Pancreas (tissue), 10 donors: ENCODE data around the gene HSPB3. TPM values are rescaled to one million over a fixed set of nuclear protein-coding genes. Genes with fewer than 3 reads are reported as not detected.
"Not testable (repeated sequence)": the region's sequence is repeated elsewhere in the genome, so short reads cannot be mapped to it uniquely, and the experiment has no call there.

Experiments used
- ATAC-seq, 4 donors: fragments of 200-7000 bp; cut with Tn5 transposase; one replicate each; pipeline versions ENCODE4 v1.8.0 to v1.9.1; 2020; ENCODE audit warnings: mild to moderate bottlenecking in 4 of 4, moderate library complexity in 4 of 4
- DNase-seq, 6 donors: peaks; one replicate each; pipeline ENCODE4 v3.0.0-alpha.2; 2020
- FAIRE-seq: peaks from 2 replicates; lab custom pipeline; 2012; peaks lifted over from hg19 to GRCh38; lab: Jason Lieb, UNC
- H3K27ac ChIP-seq, 4 donors: fragments of 200-600 bp; sonication (generic); 1 replicate in 3 of 4; 2 replicates in 1 of 4; pipeline versions ENCODE4 v1.5.0 to v1.8.0; 2020
- H3K27me3 ChIP-seq, 4 donors: fragments of 200-600 bp; one replicate each; pipeline ENCODE4 v1.8.0; 2021
- H3K36me3 ChIP-seq, 3 donors: fragments of 200-600 bp; sonication (generic) in 1 of 3; one replicate each; pipeline versions ENCODE4 v1.5.0 to v1.8.0; 2020 to 2021
- H3K4me1 ChIP-seq, 3 donors: fragments of 200-600 bp; one replicate each; pipeline ENCODE4 v1.8.0; 2021
- H3K4me3 ChIP-seq, 4 donors: fragments of 200-600 bp; sonication (generic) in 2 of 4; one replicate each; pipeline versions ENCODE4 v1.5.0 to v1.8.0; 2020 to 2021
- H3K9me3 ChIP-seq, 4 donors: fragments of 200-600 bp; one replicate each; pipeline ENCODE4 v1.8.0; 2021
- CTCF ChIP-seq, 4 donors: fragments of 200-600 bp; sonication (generic) in 3 of 4; IDR thresholded peaks; one replicate each; pipeline versions ENCODE4 v1.5.0 to v1.8.0; 2021; ENCODE audit warnings: antibody characterized with exemption in 4 of 4
- WGBS, 2 donors: extraction: QIAGEN DNeasy Blood & Tissue Kit; methylation state at CpG; one replicate each; pipeline ENCODE4 v1.1.7; 2013; 5-methylcytosine and 5-hydroxymethylcytosine counted together
- intact Hi-C, 3 donors: fragments of 100-400 bp; cut with DNase I; formaldehyde crosslinking; loops; one replicate each; pipeline versions ENCODE4 v1.11.1 to v1.14.2; 2022
- polyA plus RNA-seq, 2 donors: library from polyadenylated mRNA; stranded (reverse); fragments of 200-250 nt; gene quantifications; one replicate each; pipeline ENCODE4 v1.2.3, GENCODE V29; 2013
- total RNA-seq, 6 donors: library from RNA; stranded (reverse); fragmentation: NEBNext Ultra II Directional in 4 of 6; extraction: Animal tissue kit (Norgen Biotek cat#: 25700) in 4 of 6; gene quantifications; one replicate each; pipeline versions ENCODE4 v1.2.1 to v1.2.4, GENCODE V29; 2021 to 2023
- donor health status: healthy with polysubstance abuse.
- donor health status: DM: no; HTN: no; CAD: no; lungs with moderate emphysema.
- donor health status: DM: no; HTN: no; CAD: no.
- donor health status: control.
- donor health status: control.
- donor health status: Bipolar disorder and iron deficiency.
- donor health status: DM: yes; HTN: yes; CAD: no.
- donor health status: DM: no; HTN: no; CAD: no.
- donor health status: DM: no; HTN: no; CAD: no.
- donor health status: DM: yes; HTN: yes; CAD: no.

The HSPB3 gene
- total and polyA plus RNA-seq, 8 donors = 0.35 to 0.76 TPM; not detected in 6

- H3K36me3 ChIP-seq = no peaks in the 10 kb centered on the region
- no peak for DNase-seq
- intact Hi-C loops = loop anchor here in 1 of 3 donors (10.0 kb wide), 1 partner anchor 180 kb away; no protein-coding TSS in a partner anchor
- no peaks in the 10 kb centered on the region for H3K27me3 ChIP-seq
- no peak for TF ChIP-seq CTCF (IDR thresholded peaks at IDR 0.05)
- H3K4me1 ChIP-seq = no peaks in the 10 kb centered on the region
- no peak for FAIRE-seq
- H3K27ac ChIP-seq = no peak overlapping the region
- 90 to 95% methylated on average over 2 of the region's 2 CpGs for WGBS, 2 donors
- H3K9me3 ChIP-seq = no peaks in the 10 kb centered on the region
- ATAC-seq = no peak
- no peak overlapping the region for H3K4me3 ChIP-seq
Measured at GRCh38 chr5:54425258-54425657, 30.2 kb upstream of the HSPB3 start.

- 55 to 82% methylated on average over 1 of the region's 1 CpG for WGBS, 2 donors
- ATAC-seq = no peak
- no peak for FAIRE-seq
- intact Hi-C loops = loop anchor here in 1 of 3 donors (10.0 kb wide), 1 partner anchor 181 kb away; no protein-coding TSS in a partner anchor
- H3K4me1 ChIP-seq = no peaks in the 10 kb centered on the region
- H3K9me3 ChIP-seq = no peaks in the 10 kb centered on the region
- no peaks in the 10 kb centered on the region for H3K36me3 ChIP-seq
- no peak for DNase-seq
- no peak overlapping the region for H3K27ac ChIP-seq
- no peaks in the 10 kb centered on the region for H3K27me3 ChIP-seq
- H3K4me3 ChIP-seq = no peak overlapping the region
- TF ChIP-seq CTCF (IDR thresholded peaks at IDR 0.05) = no peak
Measured at GRCh38 chr5:54426209-54426608, 29.3 kb upstream of the HSPB3 start.

GRCh38 chr5:54434650-54435049 lies 20.8 kb upstream of the HSPB3 start:
- H3K27ac ChIP-seq, intact Hi-C loops, H3K4me3 ChIP-seq, H3K9me3 ChIP-seq, FAIRE-seq, H3K27me3 ChIP-seq, H3K36me3 ChIP-seq, ATAC-seq, DNase-seq, H3K4me1 ChIP-seq: not testable (repeated sequence)
- 91 to 93% methylated on average over 2 of the region's 2 CpGs for whole genome bisulfite sequencing, 2 donors

- 61 to 65% methylated on average over 7 of the region's 7 CpGs for WGBS, 2 donors
- TF ChIP-seq CTCF (IDR thresholded peaks at IDR 0.05) = no peak
- ATAC-seq = no peak
- no peaks in the 10 kb centered on the region for H3K9me3 ChIP-seq
- intact Hi-C loops = no loop called here
- H3K36me3 ChIP-seq = no peaks in the 10 kb centered on the region
- DNase-seq = no peak
- no peaks in the 10 kb centered on the region for H3K27me3 ChIP-seq
- FAIRE-seq = no peak
- H3K27ac ChIP-seq = no peak overlapping the region
- no peak overlapping the region for H3K4me3 ChIP-seq
- no peaks in the 10 kb centered on the region for H3K4me1 ChIP-seq
Measured at GRCh38 chr5:54438620-54439389, 16.7 kb upstream of the HSPB3 start.

GRCh38 chr5:54440456-54440893 lies 15.0 kb upstream of the HSPB3 start:
- H3K4me1 ChIP-seq = no peaks in the 10 kb centered on the region
- peak in 1 of 4 donors; percentile 17 for ATAC-seq

More at GRCh38 chr5:54440456-54440893, 15.0 kb upstream of the HSPB3 start:
- no peaks in the 10 kb centered on the region for H3K27me3 ChIP-seq
- no peak for FAIRE-seq
- H3K4me3 ChIP-seq = no peak overlapping the region
- 85 to 88% methylated on average over 6 of the region's 6 CpGs for WGBS, 2 donors
- no peak overlapping the region for H3K27ac ChIP-seq
- no peak for TF ChIP-seq CTCF (IDR thresholded peaks at IDR 0.05)
- no peaks in the 10 kb centered on the region for H3K9me3 ChIP-seq
- no peaks in the 10 kb centered on the region for H3K36me3 ChIP-seq
- intact Hi-C loops = no loop called here
- DNase-seq = no peak
